ENCODE data around the gene SLC45A1.

The SLC45A1 gene

GRCh38 chr1:8360493-8361197 lies 42.7 kb downstream of the SLC45A1 start:
- no peak for TF ChIP-seq CTCF (IDR thresholded peaks at IDR 0.05; ENCODE audit: low read depth, low read length)
- no peak overlapping the region for H3K4me3 ChIP-seq (replicated peaks in 1 of 2; ENCODE audit: low read depth in 2 of 2, low read length in 2 of 2)
- no peak for DNase-seq (ENCODE audit: low read depth in 2 of 2)

- H3K4me3 ChIP-seq (replicated peaks in 1 of 2; ENCODE audit: low read depth in 2 of 2, low read length in 2 of 2), result no peak overlapping the region
- no peak for DNase-seq (ENCODE audit: low read depth in 2 of 2)
- no peak for TF ChIP-seq CTCF (IDR thresholded peaks at IDR 0.05; ENCODE audit: low read depth, low read length)
These were observed 43.4 kb downstream of the SLC45A1 start for GRCh38 chr1:8361198-8361849.

- no peak overlapping the region for H3K4me3 ChIP-seq (replicated peaks in 1 of 2; ENCODE audit: low read depth in 2 of 2, low read length in 2 of 2)
- no peak for DNase-seq (ENCODE audit: low read depth in 2 of 2)
- TF ChIP-seq CTCF (IDR thresholded peaks at IDR 0.05; ENCODE audit: low read depth, low read length), result no peak
These were observed 44.8 kb downstream of the SLC45A1 start for GRCh38 chr1:8362701-8363101.

- no peak for TF ChIP-seq CTCF (IDR thresholded peaks at IDR 0.05; ENCODE audit: low read depth, low read length)
These were observed 45.4 kb downstream of the SLC45A1 start for GRCh38 chr1:8363186-8363766.

GRCh38 chr1:8363767-8364301 lies 45.9 kb downstream of the SLC45A1 start:
- no peak overlapping the region for H3K4me3 ChIP-seq (replicated peaks in 1 of 2; ENCODE audit: low read depth in 2 of 2, low read length in 2 of 2)
- no peak for DNase-seq (ENCODE audit: low read depth in 2 of 2)
- no peak for TF ChIP-seq CTCF (IDR thresholded peaks at IDR 0.05; ENCODE audit: low read depth, low read length)

More at GRCh38 chr1:8363186-8363766, 45.4 kb downstream of the SLC45A1 start:
- no peak overlapping the region for H3K4me3 ChIP-seq (replicated peaks in 1 of 2; ENCODE audit: low read depth in 2 of 2, low read length in 2 of 2)
- no peak for DNase-seq (ENCODE audit: low read depth in 2 of 2)

- H3K4me3 ChIP-seq (replicated peaks in 1 of 2; ENCODE audit: low read depth in 2 of 2, low read length in 2 of 2), result no peak overlapping the region
- TF ChIP-seq CTCF (IDR thresholded peaks at IDR 0.05; ENCODE audit: low read depth, low read length), result no peak
- DNase-seq (ENCODE audit: low read depth in 2 of 2), result no peak
These were observed 46.9 kb downstream of the SLC45A1 start for GRCh38 chr1:8364528-8365442.
